Measurements from ENCODE around the gene TBC1D16.

The TBC1D16 gene

DNA sequence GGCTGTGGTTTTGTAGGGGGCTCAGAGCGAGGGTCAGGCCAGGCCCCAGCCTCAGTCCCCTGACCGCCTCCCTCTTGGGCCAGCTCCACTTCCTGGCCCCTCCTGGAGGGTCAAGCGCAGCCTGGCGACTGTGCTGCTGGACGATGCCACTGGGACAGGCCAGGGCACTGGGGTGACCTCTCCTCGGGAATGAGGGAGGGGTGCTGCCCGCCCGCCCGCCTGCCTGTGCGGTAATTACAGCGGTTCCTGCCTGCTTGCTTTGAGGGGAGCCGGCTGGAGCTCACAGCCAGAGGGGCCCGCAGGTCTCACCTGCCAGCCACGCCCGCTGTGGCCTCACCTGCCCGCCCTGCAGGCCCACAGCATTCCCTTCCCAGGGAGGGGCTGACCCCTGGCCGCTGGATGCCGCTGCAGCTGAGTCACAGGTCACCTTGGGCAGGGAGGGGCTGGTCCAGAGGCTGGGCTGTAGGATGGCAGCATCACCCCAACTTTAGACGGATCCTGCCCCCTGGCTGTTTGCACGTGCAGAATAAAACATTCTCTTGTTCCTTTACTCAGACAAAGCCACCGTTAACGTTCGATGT is 119.7 kb downstream of the TBC1D16 start:
- Histone ChIP-seq H3K4me3 (replicated peaks; ENCODE audit: low read depth, low read length) (no peak overlapping the region), H3K27me3 (replicated peaks; ENCODE audit: control insufficient read depth, insufficient read depth, low read length) (no peaks in the 10 kb centered on the region; the same call in 1 of the 2 replicates), H3K36me3 (ENCODE audit: control insufficient read depth, insufficient read depth, low read length) (no peaks in the 10 kb centered on the region)
- peak; percentile 39 for TF ChIP-seq CTCF (IDR thresholded peaks at IDR 0.05; ENCODE audit: insufficient read depth, low read length, poor library complexity, severe bottlenecking)
- no peak for DNase-seq (ENCODE audit: extremely low read depth, insufficient read length)

DNA sequence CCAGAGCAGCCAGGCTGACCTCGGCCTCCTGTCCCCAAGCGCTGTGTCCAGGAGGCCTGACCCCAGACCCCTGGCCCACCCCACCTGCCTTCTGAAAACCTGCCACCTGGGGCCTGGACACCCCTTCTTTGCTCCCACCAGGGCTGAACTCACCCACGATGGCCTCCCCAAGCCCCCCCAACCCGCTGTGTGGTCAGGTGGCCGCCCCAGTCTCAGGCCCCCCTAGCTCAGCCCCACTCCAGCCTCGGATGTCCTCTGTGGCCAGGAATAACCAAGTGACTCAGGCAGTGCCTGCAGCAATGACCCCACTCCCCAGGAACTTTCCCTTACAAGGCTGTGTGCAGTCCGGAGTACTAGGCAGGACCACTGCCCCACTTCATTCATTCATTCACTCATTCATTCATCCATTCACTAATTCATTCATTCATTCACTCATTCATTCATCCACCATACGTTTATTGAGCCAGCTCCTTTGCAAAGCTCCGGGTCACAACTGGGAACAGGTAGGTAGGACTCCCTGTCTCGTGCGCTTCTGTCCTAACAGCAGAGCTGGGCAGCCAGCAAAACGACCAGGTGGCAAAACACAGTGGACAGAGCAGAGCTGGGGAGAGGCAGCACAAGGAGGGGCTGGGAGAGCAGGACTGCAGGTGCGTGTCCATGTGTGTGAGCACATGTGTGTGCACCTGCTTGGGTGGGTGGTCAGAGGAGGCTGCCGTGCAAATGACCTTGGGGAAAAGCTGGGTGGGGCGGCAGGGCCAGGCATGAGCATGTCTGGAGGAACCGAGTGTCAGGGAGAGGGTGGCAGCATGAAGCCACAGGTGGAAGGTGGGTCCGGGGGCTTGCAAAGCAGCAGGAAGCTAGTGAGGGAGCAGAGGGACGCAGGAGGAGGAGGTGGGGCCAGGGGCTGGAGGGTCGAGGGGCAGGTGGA is 120.6 kb downstream of the TBC1D16 start:
- H3K4me3 ChIP-seq (replicated peaks; ENCODE audit: low read depth, low read length): no peak overlapping the region
- no peak for TF ChIP-seq CTCF (IDR thresholded peaks at IDR 0.05; ENCODE audit: insufficient read depth, low read length, poor library complexity, severe bottlenecking)
- DNase-seq (ENCODE audit: extremely low read depth, insufficient read length): no peak
- H3K36me3 ChIP-seq (ENCODE audit: control insufficient read depth, insufficient read depth, low read length): no peaks in the 10 kb centered on the region
- no peaks in the 10 kb centered on the region; the same call in none of the 2 replicates for H3K27me3 ChIP-seq (replicated peaks; ENCODE audit: control insufficient read depth, insufficient read depth, low read length)

DNA sequence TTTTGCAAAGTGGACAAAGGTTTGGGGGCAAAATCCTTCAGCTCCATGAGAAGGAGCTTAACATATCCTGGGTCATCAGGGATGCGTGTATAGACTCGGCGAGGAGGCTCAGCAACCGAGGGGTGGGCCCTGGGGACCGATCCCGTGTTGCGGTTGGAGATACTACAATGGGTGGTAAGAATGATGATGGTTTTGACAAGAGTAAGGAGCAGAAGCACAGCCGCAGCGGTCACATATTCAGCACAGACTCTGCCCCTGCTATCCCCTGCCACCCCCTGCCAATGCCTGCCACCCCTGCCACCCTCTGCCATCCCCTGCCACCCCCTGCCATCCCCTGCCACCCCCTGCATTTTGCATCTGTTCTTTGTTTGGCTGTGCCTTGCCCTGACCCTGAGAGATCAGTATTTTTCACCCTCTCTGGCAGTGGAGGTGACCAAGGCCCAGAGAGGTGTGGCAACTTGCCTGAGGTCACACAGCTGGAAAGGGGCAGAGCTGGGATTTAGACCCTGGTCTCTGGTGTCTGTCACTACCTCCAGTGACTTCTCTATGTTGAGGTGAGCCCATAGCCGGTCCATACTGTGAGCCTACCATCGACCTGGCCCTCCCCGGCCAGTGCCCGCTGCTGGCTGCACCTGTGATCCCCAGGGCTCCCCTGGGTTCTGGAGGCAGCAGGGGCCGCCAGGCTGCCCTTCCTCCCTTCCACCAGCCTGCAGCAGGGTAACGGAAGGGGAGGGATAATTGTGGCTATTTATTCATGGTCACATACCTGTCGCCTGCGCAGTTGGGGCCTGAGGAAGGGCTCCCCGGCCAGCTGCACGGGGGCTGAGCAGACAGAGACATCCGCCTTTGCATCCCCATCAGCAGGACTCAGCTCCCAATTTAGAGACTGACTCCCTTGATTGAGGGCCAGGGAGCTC is 121.5 kb downstream of the TBC1D16 start:
- no peaks in the 10 kb centered on the region for H3K36me3 ChIP-seq (ENCODE audit: control insufficient read depth, insufficient read depth, low read length)
- H3K27me3 ChIP-seq (replicated peaks; ENCODE audit: control insufficient read depth, insufficient read depth, low read length): no peaks in the 10 kb centered on the region; the same call in none of the 2 replicates
- no peak for DNase-seq (ENCODE audit: extremely low read depth, insufficient read length)
- TF ChIP-seq CTCF (IDR thresholded peaks at IDR 0.05; ENCODE audit: insufficient read depth, low read length, poor library complexity, severe bottlenecking): no peak
- H3K4me3 ChIP-seq (replicated peaks; ENCODE audit: low read depth, low read length): no peak overlapping the region

- DNase-seq (ENCODE audit: extremely low read depth, insufficient read length): no peak
- H3K27me3 ChIP-seq (replicated peaks; ENCODE audit: control insufficient read depth, insufficient read depth, low read length): no peaks in the 10 kb centered on the region; the same call in none of the 2 replicates
- H3K36me3 ChIP-seq (ENCODE audit: control insufficient read depth, insufficient read depth, low read length): no peaks in the 10 kb centered on the region
- no peak overlapping the region for H3K4me3 ChIP-seq (replicated peaks; ENCODE audit: low read depth, low read length)
- no peak for TF ChIP-seq CTCF (IDR thresholded peaks at IDR 0.05; ENCODE audit: insufficient read depth, low read length, poor library complexity, severe bottlenecking)
These were observed 122.2 kb downstream of the TBC1D16 start for GRCh38 chr17:79913451-79913850.

DNA sequence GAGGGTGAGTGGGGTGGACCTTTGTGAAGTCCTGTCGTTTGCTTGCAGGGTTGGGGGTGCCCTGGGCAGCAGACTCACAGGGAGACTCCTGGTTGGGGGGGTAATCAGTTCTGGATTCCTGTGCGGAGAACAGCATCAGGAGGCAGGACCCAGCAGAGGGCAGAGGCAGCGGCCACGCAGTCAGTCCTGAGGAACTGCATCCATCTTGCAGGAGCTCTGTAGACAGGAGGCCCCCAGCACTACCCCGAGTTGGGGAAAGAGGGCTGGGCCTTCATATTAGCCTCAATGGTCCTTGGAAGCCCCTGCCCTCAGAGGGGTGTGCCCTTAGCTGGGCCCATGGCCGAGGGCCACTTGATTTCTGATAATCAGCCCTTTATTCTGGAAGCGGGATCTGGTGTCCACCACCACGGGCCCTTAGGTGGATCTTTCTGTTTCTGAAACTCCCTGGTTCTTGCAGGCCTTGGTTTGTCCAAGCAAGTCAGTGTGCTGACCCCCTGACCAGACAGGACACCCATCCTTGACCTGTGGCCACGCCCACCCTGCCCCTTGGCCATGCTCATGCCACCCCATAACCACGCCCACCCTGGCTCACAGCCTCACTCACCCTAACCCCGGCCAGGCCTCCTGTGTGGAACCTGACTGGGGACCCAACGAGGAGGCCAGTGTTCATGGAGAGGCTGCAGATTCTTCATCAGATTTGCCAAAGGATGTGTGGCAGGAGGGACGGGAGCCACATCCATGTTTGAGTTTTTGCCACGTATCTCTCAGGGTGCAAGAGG is 122.9 kb downstream of the TBC1D16 start:
- Histone ChIP-seq H3K27me3 (replicated peaks; ENCODE audit: control insufficient read depth, insufficient read depth, low read length) (no peaks in the 10 kb centered on the region; the same call in none of the 2 replicates), H3K4me3 (replicated peaks; ENCODE audit: low read depth, low read length) (no peak overlapping the region), H3K36me3 (ENCODE audit: control insufficient read depth, insufficient read depth, low read length) (no peaks in the 10 kb centered on the region)
- no peak for DNase-seq (ENCODE audit: extremely low read depth, insufficient read length)
- TF ChIP-seq CTCF (IDR thresholded peaks at IDR 0.05; ENCODE audit: insufficient read depth, low read length, poor library complexity, severe bottlenecking): no peak
